Activated gamma-delta T cell (primary cell): Measurements from ENCODE around the gene NISCH.

Source experiments
- DNase-seq: peaks from one replicate; lab custom pipeline; 2025; lab: John Stamatoyannopoulos, UW

NISCH gene

GRCh38 chr3:52541050-52541449, 85.6 kb downstream of the NISCH start:
- no peak for DNase-seq
